GM12892 (cell line): ENCODE data around the gene TET1.

Experiments used
- POLR2A ChIP-seq: IDR thresholded peaks from 2 replicates; pipeline ENCODE4 v1.6.1; 2011; ENCODE audit warnings: low read depth, low read length, control low read depth
- POLR2AphosphoS5 ChIP-seq: IDR thresholded peaks from 2 replicates; pipeline ENCODE4 v1.6.1; 2011; ENCODE audit warnings: low read depth, low read length, control low read depth
- TAF1 ChIP-seq: IDR thresholded peaks from 2 replicates; pipeline ENCODE4 v1.6.1; 2011; ENCODE audit warnings: low read depth, mild to moderate bottlenecking, control low read depth, low read length, borderline replicate concordance

DNA sequence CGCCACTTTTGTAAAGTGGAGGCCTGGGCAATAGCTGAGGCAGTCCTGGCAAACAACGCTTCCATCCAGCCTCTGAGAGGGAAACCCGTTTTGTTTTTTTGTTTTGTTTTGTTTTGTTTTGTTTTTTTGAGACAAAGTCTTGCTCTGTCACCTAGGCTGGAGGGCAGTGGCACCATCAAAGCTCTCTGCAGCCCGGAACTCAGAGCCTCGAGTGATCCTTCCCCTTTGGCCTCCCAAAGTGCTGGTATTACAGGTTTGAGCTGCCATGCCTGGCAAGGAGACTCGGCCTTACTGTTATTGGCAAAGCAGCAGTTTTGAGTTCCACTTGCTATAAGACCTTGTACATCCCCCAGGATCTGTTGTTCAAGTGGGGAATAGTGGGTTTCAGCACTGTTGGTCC is 22.3 kb upstream of the TET1 start:
- TF ChIP-seq POLR2A = no peak
- TF ChIP-seq TAF1 = no peak
- TF ChIP-seq POLR2AphosphoS5 = no peak
